ENCODE data around the gene UGT1A1. TPM values are rescaled to one million over a fixed set of nuclear protein-coding genes. Genes with fewer than 3 reads are reported as not detected.

UGT1A1 gene
- total and polyA plus RNA-seq, 2 of the 13 experiments (the other 11 are each of a cell fraction or from before 2014, with no cell fraction given): 0.69 to 0.75 TPM

DNA sequence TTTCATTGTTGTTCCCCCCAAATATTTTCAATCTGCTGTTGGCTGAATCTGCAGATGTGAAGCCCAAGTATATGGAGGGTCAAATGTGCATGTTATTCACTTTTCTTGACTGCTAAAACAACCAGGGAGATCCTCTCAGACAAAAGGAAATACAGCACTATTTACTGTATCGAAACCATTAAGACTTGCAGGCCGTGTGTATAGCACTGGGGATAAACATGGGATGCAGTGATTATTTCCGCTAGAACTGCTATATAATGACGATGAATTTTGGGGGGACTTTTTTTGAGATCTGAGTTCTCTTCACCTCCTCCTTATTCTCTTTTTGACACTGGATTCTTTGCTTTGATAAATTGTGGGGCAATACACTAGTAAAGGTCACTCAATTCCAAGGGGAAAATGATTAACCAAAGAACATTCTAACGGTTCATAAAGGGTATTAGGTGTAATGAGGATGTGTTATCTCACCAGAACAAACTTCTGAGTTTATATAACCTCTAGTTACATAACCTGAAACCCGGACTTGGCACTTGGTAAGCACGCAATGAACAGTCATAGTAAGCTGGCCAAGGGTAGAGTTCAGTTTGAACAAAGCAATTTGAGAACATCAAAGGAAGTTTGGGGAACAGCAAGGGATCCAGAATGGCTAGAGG is 3.5 kb upstream of the UGT1A1 start (continued):
- TF ChIP-seq, protein P1, sequence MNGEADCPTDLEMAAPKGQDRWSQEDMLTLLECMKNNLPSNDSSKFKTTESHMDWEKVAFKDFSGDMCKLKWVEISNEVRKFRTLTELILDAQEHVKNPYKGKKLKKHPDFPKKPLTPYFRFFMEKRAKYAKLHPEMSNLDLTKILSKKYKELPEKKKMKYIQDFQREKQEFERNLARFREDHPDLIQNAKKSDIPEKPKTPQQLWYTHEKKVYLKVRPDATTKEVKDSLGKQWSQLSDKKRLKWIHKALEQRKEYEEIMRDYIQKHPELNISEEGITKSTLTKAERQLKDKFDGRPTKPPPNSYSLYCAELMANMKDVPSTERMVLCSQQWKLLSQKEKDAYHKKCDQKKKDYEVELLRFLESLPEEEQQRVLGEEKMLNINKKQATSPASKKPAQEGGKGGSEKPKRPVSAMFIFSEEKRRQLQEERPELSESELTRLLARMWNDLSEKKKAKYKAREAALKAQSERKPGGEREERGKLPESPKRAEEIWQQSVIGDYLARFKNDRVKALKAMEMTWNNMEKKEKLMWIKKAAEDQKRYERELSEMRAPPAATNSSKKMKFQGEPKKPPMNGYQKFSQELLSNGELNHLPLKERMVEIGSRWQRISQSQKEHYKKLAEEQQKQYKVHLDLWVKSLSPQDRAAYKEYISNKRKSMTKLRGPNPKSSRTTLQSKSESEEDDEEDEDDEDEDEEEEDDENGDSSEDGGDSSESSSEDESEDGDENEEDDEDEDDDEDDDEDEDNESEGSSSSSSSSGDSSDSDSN (CRISPR knock-in tag; IDR thresholded peaks at IDR 0.05): no peak
- TF ChIP-seq IKZF1 (IDR thresholded peaks at IDR 0.05): no peak
- peak; percentile 36; the same call in 1 of the 2 replicates for TF ChIP-seq ZNF331 (CRISPR knock-in tag; IDR thresholded peaks at IDR 0.05)
- peak; percentile 83; the same call in 1 of the 2 replicates for TF ChIP-seq CBX2 (IDR thresholded peaks at IDR 0.05; ENCODE audit: low read depth, low read length)
- TF ChIP-seq CBX2 (CRISPR knock-in tag; IDR thresholded peaks at IDR 0.05; ENCODE audit: low read depth): peak; percentile 94; the same call in 1 of the 2 replicates
- no peak for TF ChIP-seq FUBP1 (CRISPR knock-in tag; IDR thresholded peaks at IDR 0.05; ENCODE audit: borderline replicate concordance)
- no peak for TF ChIP-seq ZNF296 (CRISPR knock-in tag; conservative IDR thresholded peaks at IDR 0.05)
- TF ChIP-seq RBAK (CRISPR knock-in tag; IDR thresholded peaks at IDR 0.05): no peak
- no peak for TF ChIP-seq MBNL3 (CRISPR knock-in tag; conservative IDR thresholded peaks at IDR 0.05)
- TF ChIP-seq TEAD3 (CRISPR knock-in tag; optimal IDR thresholded peaks at IDR 0.05; ENCODE audit: borderline replicate concordance): peak; percentile 96
- no peak for TF ChIP-seq REL (CRISPR knock-in tag; conservative IDR thresholded peaks at IDR 0.05)
- TF ChIP-seq ZNF777 (CRISPR knock-in tag; IDR thresholded peaks at IDR 0.05): no peak
- TF ChIP-seq ZBTB38 (CRISPR knock-in tag; IDR thresholded peaks at IDR 0.05): no peak
- TF ChIP-seq DBP (CRISPR knock-in tag; IDR thresholded peaks at IDR 0.05; ENCODE audit: not compliant biosample characterization): peak; percentile 77
- no peak for TF ChIP-seq TAF15 (IDR thresholded peaks at IDR 0.05; ENCODE audit: low read depth, low read length, poor library complexity, severe bottlenecking)
- no peak for TF ChIP-seq U2AF2 (IDR thresholded peaks at IDR 0.05; ENCODE audit: low read depth, low read length)
- TF ChIP-seq MTA1 (CRISPR knock-in tag; IDR thresholded peaks at IDR 0.05; ENCODE audit: borderline replicate concordance): no peak
- TF ChIP-seq ZNF513 (CRISPR knock-in tag; conservative IDR thresholded peaks at IDR 0.05): no peak
- no peak for TF ChIP-seq ZNF367 (CRISPR knock-in tag; IDR thresholded peaks at IDR 0.05; ENCODE audit: borderline replicate concordance)
- TF ChIP-seq RXRA (CRISPR knock-in tag; IDR thresholded peaks at IDR 0.05): peak; percentile 95; the same call in 1 of the 2 replicates
- no peak for TF ChIP-seq NFIB (CRISPR knock-in tag; IDR thresholded peaks at IDR 0.05; ENCODE audit: borderline replicate concordance)
- TF ChIP-seq ZNF337 (CRISPR knock-in tag; IDR thresholded peaks at IDR 0.05; ENCODE audit: borderline replicate concordance, low read depth): no peak
- TF ChIP-seq RFXAP (CRISPR knock-in tag; IDR thresholded peaks at IDR 0.05; ENCODE audit: borderline replicate concordance): no peak
- TF ChIP-seq MIER3 (CRISPR knock-in tag; IDR thresholded peaks at IDR 0.05; ENCODE audit: borderline replicate concordance): peak; percentile 77; the same call in 1 of the 2 replicates
